Activated CD4-positive, alpha-beta T cell treated with anti-CD3 and anti-CD28 coated beads for 24 hours (primary cell): ENCODE measurements around the gene TRAF3.

Source experiments
- DNase-seq, 2 donors: peaks; one replicate each; pipeline ENCODE4 v3.0.0-alpha.2; 2020; ENCODE audit warnings: low read depth in 2 of 2

Gene TRAF3

DNA sequence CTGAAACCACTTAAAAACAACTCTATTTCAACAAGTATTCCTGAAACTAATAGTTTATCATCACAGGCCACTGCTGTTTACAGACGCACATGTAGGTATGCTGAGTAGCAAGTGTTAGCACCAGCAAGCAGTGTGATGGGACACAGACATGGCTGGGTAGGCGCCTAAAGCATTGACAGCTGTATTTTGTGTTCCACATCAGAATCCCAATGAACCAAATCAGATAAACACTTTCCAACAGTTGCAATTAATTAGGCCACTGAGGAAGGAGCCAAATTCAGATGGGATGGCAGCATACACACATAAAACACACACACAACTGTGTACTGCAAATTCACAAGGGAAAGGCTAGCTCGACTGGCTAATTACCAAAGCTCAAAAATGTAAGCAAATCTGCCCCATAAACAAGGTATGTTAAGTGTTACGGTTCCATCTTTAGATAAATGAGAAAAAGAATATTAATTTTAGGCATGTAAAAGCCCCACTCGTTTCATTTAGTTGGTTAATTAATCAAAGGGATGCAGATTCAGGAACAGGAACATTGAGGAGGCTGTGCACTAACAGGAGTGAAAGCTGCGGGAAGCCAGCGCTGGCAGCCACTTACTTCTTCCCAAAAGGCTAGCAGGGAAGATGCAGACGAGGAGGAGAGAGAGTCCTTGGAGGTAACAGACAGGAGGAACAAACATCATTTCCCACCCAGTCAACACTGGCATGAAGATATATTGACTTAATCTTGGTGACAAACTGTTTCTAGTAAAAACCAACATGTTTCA is 178.6 kb downstream of the TRAF3 start:
- no peak for DNase-seq

DNA sequence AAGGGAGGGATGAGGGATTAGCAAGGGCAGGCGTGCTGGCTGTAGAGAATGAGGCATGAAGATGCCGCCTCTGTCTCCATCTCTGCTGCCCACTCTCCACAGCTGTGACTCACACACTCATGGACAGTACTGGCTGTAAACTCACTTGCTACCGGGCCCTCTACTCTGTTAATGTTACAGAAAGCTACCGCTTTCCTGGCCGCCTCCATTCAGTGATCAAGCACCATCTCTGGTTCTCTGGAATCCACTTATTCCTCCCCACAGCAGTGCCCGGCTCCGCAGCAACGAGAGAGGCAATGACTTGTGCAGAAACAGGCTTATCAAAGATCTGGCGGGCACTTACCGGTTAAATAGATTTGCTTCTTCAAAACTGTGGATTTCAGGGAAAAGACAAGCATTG is 180.0 kb downstream of the TRAF3 start:
- DNase-seq: no peak

DNA sequence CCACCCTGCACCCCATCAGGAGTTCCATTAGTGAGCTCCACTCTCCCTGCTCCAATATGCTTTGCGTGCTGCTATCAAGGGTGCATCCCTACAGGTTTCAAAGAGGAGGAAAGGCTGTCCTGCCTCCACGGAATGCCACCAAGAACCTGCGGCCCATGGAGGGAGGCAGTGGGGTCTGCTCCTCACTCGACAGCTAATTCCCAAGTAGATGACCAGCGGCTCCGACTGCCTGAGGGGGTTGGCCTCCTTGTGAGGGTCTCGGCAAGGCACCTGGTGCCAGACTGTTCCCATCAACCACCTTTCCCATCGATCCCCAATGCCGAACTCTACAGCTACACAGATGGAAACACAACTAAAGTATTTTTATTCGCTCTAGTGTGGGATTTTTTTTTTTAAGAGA is 181.2 kb downstream of the TRAF3 start:
- no peak for DNase-seq
